NCI-H1105 (cell line): Measurements from ENCODE around the gene PCYT1A.
"Not testable (repeated sequence)": the region's sequence is repeated elsewhere in the genome, so short reads cannot be mapped to it uniquely, and the experiment has no call there.

Source experiments
- DNase-seq: peaks from one replicate; lab custom pipeline; 2025; lab: John Stamatoyannopoulos, UW

PCYT1A gene

DNA sequence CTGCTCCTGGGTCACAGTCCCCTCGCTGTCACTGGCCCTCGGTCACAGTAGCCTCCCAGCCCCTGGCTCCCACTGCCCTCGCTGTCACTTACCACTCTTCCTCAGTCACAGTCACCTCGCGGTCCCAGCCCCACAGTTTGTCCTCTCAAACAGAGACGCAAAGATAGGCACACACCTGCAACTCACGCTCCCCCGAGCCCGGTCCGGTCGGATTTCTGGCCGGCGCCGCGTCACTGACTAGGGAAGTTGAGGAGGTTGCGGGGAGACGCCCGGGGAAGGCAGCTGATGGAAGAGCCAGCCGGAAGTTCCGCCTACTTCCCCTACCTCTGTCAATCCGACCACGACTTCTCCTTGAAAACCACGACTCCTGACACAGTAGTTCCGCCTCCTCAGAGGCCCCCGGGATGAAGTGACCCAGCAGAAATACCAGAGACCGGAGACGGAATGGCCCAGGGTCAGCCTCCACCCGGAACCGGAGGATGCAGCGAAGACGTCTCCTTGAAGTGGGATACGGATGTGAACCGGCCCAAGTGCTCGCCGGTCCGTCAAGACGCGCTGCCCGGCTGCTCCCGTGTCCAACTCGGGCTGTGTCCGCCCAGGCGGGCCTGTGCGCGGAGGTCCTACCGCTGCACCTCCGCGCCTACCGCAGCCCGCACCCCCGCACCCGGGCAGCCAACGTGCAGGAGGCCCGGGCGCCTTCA, at the start of gene PCYT1A:
Gene PCYT1A (minus strand): TSS at position 287 of the 701 bp plus-strand sequence. CDS start 17,195 bp downstream, outside the sequence.
- DNase-seq, result peak; percentile 95

DNA sequence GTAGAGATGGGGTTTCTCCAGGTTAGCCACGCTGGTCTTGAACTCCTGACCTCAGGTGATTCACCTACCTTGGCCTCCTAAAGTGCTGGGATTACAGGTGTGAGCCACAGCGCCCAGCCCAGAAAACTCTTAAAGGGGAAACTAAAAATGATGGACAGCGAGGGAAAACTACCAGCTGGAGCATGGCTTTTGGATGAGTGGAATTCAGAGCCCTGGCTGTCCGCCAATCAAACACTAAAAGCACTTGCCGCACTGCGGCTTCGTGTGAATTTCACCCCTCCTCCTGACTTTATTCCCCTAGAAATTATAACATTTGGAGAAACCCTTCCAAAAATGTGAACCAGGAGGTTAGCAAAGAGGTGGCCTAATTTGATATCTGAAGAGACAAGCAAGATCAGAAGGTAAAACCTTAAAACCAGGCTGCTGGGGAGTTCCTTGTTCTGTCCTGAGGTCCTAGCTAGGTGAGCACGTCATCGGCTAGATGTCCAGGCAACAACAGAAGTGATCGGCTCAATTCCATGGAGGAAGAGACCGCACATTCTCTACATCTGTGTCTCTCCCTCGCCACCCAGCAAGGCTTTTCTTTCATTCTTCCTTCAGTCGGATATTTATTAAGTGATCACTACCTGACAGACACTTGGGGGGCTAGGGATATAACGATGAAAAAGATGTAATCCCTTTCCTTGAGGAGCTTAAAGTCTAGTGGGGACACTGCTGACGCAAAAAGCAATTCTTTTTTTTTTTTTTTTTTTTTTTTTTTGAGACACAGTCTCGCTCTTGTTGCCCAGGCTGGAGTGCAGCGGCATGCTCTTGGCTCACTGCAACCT, 49.0 kb upstream of the PCYT1A start:
- DNase-seq, result peak; percentile 20

DNA sequence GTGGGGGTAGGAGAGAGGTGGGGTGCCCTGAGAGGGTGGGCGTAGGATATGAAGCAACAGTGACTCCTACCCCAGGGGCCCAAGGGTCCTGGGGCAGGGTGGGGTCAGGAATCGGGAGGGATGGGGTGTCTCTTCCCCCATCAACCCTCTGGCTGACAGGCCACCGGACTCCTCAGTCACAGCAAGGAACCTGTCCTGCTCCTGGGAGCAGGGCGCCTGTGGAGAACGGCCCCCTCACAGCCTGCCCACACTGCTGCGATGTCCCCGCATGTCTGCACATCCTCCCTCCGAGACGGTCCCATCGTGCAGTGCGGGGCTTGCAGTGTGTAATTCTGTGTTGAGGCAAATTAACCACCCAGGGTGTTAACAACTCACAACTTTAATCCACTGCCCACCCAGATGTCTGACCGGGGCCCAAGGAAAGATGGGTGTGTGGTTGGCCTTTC, 48.0 kb upstream of the PCYT1A start:
- DNase-seq, result no peak

DNA sequence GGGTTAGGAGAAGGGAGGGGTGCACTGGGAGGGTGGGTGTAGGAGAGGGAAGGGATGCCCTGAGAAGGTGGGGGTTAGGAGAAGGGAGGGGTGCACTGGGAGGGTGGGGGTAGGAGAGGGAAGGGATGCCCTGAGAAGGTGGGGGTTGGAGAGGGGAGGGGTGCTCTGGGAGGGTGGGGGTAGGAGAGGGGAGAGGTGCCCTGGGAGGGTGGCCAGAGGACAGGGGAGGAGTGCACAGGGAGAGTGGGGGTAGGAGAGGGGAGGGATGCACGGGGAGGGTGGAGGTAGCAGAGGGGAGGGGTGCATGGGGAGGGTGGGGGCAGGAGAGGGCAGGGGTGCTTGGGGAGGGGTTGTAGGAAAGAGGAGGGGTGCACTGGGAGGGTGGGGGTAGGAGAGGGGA, 47.5 kb upstream of the PCYT1A start:
- DNase-seq, result no peak

DNA sequence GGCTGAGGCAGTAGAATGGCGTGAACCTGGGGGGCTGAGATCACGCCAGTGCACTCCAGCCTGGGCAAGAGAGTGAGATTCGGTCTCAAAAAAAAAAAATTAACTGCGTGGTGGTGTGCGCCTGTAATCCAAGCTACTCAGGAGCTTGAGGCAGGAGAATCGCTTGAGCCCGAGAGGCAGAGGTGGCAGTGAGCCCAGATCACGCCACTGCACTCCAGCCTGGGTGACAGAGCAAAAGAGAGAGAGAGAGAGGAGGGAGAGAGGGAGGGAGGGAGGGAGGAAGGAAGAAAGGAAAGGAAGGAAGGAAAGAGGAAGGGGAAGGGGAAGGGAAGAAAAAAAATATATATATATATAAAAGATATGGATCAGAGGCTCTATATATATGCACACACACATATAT, 44.6 kb upstream of the PCYT1A start:
- DNase-seq, result no peak

DNA sequence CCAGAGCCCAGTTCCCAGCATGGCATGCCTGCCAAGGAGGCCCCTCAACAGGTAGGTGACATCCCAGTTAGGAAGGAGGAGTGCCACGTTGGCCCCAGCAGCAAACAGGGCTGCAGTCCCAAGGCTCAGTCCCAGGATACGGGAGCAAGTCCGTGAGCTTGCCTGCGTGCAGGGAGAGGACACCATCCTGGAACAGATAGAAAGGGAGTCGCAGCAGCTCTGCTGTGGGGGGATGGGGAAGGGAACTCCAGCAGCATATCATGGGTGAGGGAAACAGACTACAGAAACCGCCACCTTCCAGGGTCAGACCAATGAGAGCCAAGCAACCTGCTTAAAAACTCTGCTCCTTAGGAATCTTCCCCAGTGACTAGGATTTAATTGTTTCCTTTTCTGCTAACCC, 39.9 kb upstream of the PCYT1A start:
- DNase-seq, result no peak

DNA sequence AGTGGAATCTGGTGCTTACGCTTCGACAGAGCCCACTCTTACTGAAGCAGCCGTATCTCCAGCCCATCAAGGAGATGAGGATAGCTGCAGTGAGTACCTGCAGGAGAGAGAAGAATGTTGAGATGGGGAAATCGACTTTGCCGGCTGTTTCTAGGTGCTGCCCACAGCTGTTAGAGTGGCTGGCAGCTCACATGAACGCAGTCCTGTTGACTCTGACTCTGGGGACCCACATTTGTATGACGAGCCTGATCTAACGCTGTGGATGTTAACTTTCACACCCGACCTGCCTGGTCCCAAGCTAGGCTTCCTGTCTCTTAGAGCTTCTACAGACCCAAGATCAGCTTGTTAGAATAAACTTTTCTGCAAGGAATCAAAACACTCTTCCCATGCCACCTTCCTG, 39.4 kb upstream of the PCYT1A start:
- no peak for DNase-seq

DNA sequence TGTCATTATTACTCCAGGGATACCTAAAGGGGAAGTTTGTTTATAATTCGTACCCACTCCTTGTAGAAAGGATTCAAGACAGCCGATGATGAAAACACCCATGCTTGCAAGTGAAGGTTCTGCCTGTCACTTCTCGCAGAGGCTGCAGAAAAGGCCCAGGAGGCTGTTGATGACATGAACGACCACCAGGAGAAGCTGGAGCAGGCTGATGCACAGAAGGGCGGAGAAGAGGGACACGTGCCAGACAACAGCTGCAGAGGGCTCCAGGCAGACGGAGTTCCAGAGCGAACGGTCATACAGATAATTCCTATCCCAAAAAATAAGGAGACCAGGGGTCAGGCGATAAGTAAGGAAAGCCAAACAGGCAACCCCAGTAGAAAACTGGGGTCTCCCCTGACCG, 36.2 kb upstream of the PCYT1A start:
- DNase-seq, result no peak

DNA sequence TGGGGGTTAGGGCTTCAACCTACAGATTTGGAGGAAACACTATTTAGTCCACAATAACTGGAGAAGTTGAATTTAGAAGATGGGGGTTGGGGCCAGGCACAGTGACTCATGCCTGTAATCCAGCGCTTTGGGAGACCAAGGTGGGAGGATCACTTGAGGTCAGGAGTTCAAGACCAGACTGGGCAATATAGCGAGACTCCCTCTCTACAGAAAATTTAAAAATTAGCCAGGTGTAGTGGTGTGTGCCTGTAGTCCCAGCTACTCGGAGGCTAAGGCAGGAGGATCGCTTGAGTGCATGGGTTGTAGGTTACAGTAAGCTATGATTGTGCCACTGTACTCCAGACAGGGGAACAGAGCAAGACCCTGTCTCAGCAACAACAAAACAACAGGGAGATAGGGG, 35.5 kb upstream of the PCYT1A start:
- DNase-seq, result no peak

DNA sequence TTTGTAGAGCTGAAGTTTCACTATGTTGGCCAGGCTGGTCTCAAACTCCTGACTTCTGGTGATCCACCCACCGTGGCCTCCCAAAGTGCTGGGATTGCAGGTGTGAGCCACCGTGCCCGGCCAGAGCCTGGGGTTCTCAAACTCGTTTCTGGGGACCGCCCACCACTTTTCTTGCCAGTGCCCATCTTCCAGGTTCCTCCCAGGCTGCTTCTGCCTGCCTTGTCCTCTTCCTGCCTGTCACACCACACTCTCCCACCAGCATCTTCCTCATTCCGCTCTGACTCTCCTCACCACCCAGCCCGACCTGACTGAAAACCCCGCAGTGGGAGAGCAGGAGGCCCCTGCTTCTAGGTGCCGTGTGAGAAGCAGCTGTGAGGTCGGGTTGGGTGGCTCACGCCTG, 33.6 kb upstream of the PCYT1A start:
- DNase-seq, result no peak

DNA sequence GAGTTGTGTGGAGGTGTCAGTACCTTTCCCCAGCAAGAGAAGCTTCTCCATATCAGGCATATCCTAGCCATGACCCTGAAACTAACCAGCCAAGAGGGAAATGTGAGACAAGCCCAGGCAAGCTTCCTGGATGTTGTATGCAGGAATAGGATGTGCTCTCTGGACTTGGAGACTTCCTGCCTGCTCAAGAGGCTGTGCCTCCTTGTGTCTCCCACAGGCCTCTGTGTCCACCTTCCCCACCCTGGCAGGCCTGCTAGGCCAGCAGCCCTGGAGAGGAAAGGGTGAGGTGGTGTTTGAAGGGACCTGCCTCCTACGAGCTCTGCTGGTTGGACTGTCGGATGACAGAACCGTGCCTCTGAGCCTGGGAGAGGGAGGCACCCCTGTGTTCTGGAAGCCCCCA, 32.6 kb upstream of the PCYT1A start:
- DNase-seq, result no peak

DNA sequence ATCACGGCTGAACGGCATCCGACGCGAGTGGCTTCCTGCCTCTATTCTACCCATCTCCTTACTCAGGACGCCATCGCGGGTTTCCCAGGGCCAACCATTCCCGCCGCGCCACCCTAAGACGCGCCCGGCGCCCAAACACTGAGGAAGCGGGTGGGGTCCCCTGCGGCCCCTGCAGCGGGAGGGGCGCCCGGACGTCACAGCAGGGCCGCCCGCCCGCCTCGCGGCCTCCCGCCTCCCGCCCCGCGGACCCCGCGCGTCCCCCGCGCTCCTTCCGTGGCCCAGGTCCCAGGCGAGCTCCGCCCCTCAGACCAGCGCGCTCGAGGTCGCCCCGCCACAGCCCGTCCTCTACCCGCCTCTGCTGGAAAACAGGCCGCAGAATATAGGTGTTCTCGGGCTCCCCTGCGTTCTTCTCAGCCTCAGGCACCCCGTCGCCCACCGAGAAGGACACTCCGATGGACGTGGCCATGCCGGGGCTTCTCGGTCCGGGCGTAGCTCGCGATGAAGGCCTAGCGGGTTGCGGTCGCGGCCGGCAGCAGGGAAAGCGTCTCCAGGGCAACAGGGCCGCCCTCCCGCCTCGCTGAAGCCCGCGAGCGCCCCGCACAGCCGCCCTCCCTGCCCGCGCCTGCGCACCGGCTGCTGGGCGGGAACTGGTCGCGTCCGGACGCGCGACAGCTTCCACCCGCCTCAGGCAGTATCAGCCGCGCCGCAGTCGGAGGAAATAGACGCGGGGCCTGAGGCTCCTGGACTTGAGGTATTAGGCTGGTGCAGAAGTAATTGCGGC, 30.4 kb upstream of the PCYT1A start, which contains the start of gene DYNLT2B:
Gene DYNLT2B (minus strand): TSS at position 554 of the 781 bp plus-strand sequence. CDS start 88 bp downstream, at position 466.
- DNase-seq, result peak; percentile 96

DNA sequence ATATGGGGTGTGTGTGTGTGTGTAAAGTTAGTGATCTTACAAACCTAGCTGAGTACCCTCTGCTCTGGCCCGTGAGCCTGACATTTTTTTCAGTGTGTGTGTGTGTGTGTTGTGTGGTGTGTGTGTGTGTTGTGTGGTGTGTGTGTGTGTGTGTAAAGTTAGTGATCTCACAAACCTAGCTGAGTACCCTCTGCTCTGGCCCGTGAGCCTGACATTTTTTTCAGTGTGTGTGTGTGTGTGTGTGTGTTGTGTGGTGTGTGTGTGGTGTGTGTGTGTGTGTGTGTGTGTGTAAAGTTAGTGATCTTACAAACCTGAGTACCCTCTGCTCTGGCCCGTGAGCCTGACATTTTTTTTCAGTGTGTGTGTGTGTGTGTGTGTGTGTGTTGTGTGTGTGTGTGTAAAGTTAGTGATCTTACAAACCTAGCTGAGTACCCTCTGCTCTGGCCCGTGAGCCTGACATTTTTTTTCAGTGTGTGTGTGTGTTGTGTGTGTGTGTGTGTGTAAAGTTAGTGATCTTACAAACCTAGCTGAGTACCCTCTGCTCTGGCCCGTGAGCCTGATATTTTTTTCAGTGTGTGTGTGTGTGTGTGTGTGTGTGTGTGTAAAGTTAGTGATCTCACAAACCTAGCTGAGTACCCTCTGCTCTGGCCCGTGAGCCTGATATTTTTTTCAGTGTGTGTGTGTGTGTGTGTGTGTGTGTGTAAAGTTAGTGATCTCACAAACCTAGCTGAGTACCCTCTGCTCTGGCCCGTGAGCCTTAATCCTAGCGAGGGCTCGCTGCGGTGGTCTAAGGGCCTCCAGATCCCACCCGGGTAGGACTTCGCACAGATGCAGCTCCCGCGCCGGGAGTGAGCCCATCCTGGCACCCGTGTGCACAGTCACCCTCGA, 29.5 kb upstream of the PCYT1A start:
- DNase-seq, result peak; percentile 84

DNA sequence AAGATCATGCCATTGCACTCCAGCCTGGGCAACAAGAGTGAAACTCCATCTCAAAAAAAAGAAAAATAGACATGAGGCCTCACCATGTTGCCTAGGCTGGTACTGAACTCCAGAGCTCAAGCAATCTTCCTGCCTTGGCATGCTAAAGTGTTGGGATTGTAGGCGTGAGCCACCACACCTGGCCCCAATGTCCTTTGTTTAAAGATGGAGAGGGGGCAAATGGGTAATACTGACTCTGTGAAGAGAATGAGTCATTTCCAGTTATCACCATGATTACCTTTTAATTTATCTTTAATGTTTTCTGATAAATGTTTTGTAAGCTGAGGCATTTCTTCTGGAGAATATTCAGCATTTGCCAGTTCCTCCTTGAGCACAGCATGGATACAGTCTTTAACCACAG, 28.3 kb upstream of the PCYT1A start:
- DNase-seq, result no peak

DNA sequence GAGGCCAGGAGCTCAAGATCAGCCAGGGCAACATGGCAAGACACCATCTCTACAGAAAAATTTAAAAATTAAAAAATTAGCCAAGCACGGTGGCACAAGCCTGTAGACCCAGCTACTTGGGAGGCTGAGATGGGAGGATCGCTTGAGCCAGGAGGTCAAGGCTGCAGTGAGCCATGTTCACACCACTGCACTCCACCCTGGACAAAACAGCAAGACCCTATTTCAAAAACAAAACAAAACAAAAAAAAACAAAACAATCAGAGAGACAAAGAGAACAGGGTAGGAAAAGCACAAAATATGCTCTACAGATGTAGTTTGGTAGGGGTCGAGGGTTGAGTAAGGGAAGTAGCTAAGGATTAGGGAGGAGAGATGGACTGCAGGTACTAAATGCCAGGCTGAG, 27.1 kb upstream of the PCYT1A start:
- DNase-seq, result no peak

DNA sequence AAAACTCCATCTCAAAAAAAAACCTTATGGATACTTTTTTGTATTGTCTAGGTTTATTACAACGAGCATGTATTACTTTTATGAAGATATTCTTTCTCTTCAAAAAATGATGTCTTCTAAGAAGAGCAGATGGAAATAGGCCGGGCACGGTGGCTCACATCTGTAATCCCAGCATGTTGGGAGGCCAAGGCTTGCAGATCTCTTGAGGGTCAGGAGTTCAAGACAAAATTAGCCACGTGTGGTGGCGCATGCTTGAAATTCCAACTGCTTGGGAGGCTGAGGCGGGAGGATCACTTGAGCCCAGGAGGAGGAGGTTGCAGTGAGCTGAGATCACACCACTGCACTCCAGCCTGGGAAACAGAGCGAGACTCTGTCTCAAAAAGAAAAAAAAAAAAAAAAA, 26.6 kb upstream of the PCYT1A start:
- DNase-seq, result not testable (repeated sequence)

DNA sequence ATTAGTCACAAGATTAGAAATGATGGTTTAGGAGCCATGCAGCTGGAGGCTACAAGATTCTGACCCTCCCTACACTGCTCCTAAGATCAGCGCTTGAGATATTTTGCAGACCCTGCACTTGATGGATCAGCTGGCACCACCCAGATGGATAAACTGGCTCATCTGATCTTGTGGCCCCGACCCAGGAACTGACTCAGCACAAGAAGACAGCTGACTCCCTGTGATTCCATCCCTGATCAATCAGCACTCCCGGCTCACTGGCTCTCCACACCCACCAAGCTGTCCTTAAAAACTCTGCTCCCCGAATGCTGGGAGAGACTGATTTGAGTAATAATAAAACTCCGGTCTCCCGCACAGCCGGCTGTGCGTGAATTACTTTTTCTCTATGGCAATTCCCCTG, 15.4 kb upstream of the PCYT1A start:
- DNase-seq, result not testable (repeated sequence)

DNA sequence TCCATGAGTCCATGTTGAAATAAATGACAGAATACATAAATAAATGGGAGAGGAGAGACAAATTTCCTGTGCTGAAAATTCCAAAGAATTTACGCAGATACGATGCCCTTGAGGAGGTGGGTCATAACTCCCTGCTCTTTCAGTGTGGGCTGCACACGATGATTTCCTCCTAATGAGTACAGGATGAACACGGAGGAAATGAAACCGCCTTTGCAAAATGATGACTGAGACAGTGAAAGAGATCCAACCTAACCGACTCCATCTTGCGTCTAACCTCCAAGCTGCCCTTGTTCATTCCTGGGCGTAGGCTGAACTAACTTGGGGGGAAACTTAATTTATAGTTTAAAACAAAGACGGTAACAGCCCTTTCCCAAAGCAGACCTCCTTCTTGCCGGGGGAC, 15.0 kb upstream of the PCYT1A start:
- not testable (repeated sequence) for DNase-seq

DNA sequence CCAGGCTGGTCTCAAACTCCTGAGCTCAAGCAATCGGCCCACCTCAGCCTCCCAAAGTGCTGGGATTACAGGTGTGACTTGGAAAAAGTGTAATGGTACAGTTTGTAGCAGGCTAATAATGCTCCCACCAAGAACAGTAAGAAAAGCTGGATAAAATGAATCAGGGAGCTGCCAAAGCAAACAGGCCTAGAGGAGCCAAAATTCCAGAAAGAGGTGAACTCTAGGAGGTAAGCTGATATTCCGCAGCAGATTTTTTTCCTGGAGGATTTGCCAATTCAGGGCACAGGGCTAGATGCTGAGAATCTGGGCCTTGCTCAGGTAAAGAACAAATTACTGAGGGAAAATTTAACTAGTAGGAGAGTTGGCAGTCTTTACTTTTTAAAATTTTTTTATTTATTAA, 11.0 kb upstream of the PCYT1A start:
- DNase-seq, result no peak

DNA sequence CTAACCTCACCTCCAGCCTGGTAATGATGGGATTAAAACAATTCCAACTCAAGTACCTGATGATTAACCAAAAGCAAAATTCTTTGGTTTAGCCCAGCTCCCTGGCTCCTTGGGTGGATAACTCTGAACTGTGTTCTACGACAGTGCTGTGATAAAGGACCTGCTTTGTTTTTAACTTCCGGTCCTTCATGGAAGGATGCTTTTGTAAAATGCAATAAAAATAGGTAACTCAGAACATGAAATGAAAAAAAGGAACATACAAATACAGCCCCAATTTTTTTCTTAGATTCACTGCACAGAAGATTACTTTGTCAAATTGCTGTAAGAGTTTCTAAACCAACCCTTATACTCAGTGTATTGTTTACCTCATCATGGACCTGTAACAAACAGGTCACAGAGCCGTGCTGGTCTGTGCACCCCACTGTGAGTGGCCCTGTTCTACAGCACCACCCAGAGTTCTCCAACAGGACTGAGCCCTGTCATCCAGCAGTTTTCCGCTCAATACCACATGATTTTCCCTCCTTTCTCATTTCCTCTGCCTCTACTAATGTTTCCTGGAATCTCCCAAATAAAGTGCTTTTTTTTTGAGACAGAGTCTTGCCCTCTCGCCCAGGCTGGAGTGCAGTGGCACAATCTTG, 4.9 kb upstream of the PCYT1A start:
- DNase-seq, result no peak

DNA sequence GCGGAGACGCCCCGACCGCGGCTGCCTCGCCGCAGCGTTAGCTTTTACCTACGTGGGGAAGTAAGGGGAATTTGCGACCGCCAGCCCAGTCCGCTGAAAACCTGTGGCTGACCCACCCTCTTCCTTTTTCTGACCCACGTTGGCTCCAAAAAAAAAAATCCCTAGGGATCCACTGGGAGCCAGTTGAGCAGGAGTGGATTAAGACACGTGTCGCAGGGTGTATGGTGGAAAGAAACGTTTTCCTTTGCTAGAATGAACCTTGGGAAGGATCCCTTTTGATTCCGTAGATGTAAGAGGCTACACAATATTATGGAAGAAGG, 575 bp upstream of the PCYT1A start:
- DNase-seq, result no peak
